ENCODE measurements around the gene KRTAP4-1. TPM values are rescaled to one million over a fixed set of nuclear protein-coding genes. Genes with fewer than 3 reads are reported as not detected.
"Not testable (repeated sequence)": the region's sequence is repeated elsewhere in the genome, so short reads cannot be mapped to it uniquely, and the experiment has no call there.

Gene KRTAP4-1
- total RNA-seq, 1 experiment from 2014 or later: not detected

GRCh38 chr17:41163828-41164227, 20.9 kb downstream of the KRTAP4-1 start:
- no peak overlapping the region for H2AFZ ChIP-seq
- POLR2A ChIA-PET (ENCODE audit: unreplicated experiment): no interaction called here
- TF ChIP-seq EZH2 (IDR thresholded peaks at IDR 0.05; ENCODE audit: low read depth): no peak
- TF ChIP-seq, protein P1, sequence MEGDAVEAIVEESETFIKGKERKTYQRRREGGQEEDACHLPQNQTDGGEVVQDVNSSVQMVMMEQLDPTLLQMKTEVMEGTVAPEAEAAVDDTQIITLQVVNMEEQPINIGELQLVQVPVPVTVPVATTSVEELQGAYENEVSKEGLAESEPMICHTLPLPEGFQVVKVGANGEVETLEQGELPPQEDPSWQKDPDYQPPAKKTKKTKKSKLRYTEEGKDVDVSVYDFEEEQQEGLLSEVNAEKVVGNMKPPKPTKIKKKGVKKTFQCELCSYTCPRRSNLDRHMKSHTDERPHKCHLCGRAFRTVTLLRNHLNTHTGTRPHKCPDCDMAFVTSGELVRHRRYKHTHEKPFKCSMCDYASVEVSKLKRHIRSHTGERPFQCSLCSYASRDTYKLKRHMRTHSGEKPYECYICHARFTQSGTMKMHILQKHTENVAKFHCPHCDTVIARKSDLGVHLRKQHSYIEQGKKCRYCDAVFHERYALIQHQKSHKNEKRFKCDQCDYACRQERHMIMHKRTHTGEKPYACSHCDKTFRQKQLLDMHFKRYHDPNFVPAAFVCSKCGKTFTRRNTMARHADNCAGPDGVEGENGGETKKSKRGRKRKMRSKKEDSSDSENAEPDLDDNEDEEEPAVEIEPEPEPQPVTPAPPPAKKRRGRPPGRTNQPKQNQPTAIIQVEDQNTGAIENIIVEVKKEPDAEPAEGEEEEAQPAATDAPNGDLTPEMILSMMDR (conservative IDR thresholded peaks at IDR 0.05): no peak
- H4K20me1 ChIP-seq (ENCODE audit: insufficient read depth): no peaks in the 10 kb centered on the region
- no peaks in the 10 kb centered on the region for H3K27me3 ChIP-seq (ENCODE audit: insufficient read depth, low read depth)
- H3K9me2 ChIP-seq (ENCODE audit: insufficient read depth): no peaks in the 10 kb centered on the region
- H3K4me2 ChIP-seq: no peak overlapping the region
- H3K4me3 ChIP-seq: no peak overlapping the region
- H3K9me3 ChIP-seq (ENCODE audit: insufficient read depth, low read depth): peaks cover 4% of the 10 kb centered on the region; the same call in 1 of the 2 replicates
- no peak for DNase-seq
- intact Hi-C loops (cut with micrococcal nuclease; ENCODE audit: unreplicated experiment): no loop called here
- H3K79me2 ChIP-seq (ENCODE audit: low read depth): no peaks in the 10 kb centered on the region
- 0 out of 2 replicates have a peak, but pooled peaks cover 5% of the 10 kb centered on the region for H3F3A ChIP-seq (ENCODE audit: insufficient read depth, low read depth)
- no peaks in the 10 kb centered on the region for H3K36me3 ChIP-seq (ENCODE audit: low read depth)
- no peak overlapping the region for H3K27ac ChIP-seq
- no TSS peak for BruUV-seq (replicated peaks)
- H3K4me1 ChIP-seq (replicated peaks; ENCODE audit: insufficient read depth): no peaks in the 10 kb centered on the region
- CTCF ChIA-PET: no interaction called here

DNA sequence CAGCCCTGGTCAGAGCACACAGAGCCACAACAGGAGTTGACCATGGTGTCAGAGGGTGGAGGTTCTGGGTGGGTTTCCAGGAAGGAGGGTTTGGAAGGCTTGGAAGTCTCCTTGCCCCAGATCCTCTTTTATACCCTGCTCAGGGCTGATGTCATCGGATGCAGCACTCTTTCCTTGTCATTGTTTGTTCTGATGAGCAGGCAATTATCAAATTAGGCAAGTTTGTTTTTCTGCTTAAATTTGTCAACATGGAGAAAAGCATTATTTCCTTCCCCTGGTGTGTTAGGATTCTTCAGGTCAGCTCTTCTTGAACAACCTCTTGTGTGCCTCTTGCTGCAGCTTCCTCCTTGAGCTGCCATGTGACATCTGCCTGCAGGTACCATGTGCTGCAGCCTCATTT, 24.1 kb downstream of the KRTAP4-1 start, which contains the start of gene KRTAP4-4:
KRTAP4-4 (minus strand) TSS at position 101 of the 400 bp plus-strand sequence; CDS start at position 44, 57 bp downstream.
- Histone ChIP-seq H3K9me2 (ENCODE audit: insufficient read depth) (no peaks in the 10 kb centered on the region), H4K20me1 (ENCODE audit: insufficient read depth) (no peaks in the 10 kb centered on the region), H3K27me3 (ENCODE audit: insufficient read depth, low read depth) (no peaks in the 10 kb centered on the region), H2AFZ (no peak within 1 kb of the TSS), H3K27ac (no peak within 1 kb of the TSS), H3K4me3 (no peak within 1 kb of the TSS), H3K4me2 (no peak within 1 kb of the TSS), H3K9me3 (ENCODE audit: insufficient read depth, low read depth) (no peaks in the 10 kb centered on the region; the same call in 1 of the 2 replicates), H3F3A (ENCODE audit: insufficient read depth, low read depth) (0 out of 2 replicates have a peak, but pooled peaks cover 5% of the 10 kb centered on the region), H3K36me3 (ENCODE audit: low read depth) (no peaks in the 10 kb centered on the region), H3K79me2 (ENCODE audit: low read depth) (no peaks in the 10 kb centered on the region), H3K4me1 (replicated peaks; ENCODE audit: insufficient read depth) (no peaks in the 10 kb centered on the region)
- POLR2A ChIA-PET (ENCODE audit: unreplicated experiment): no interaction called here
- TF ChIP-seq, protein P1 (conservative IDR thresholded peaks at IDR 0.05): no peak
- TF ChIP-seq EZH2 (IDR thresholded peaks at IDR 0.05; ENCODE audit: low read depth): no peak
- intact Hi-C loops (cut with micrococcal nuclease; ENCODE audit: unreplicated experiment): no loop called here
- no TSS peak for BruUV-seq (replicated peaks)
- CTCF ChIA-PET: no interaction called here
- no peak for DNase-seq

DNA sequence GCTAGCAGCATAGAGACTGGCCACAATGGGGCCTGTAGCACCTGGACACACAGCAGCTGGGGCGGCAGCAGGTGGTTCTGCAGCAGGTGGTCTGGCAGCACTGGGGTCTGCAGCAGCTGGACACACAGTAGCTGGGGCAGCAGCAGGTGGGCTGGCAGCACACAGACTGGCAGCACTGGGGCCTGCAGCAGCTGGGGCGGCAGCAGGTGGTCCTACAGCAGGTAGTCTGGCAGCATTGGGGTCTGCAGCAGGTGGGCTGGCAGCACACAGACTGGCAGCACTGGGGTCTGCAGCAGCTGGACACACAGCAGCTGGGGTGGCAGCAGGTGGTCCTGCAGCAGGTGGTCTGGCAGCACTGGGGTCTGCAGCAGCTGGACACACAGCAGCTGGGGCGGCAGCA, 24.5 kb downstream of the KRTAP4-1 start:
- H3K4me3 ChIP-seq; H4K20me1 ChIP-seq (ENCODE audit: insufficient read depth); BruUV-seq (replicated peaks); H3K4me1 ChIP-seq (replicated peaks; ENCODE audit: insufficient read depth); H2AFZ ChIP-seq; POLR2A ChIA-PET (ENCODE audit: unreplicated experiment); H3K36me3 ChIP-seq (ENCODE audit: low read depth); CTCF ChIA-PET; H3K9me3 ChIP-seq (ENCODE audit: insufficient read depth, low read depth); intact Hi-C loops (cut with micrococcal nuclease; ENCODE audit: unreplicated experiment); H3K27me3 ChIP-seq (ENCODE audit: insufficient read depth, low read depth); H3K9me2 ChIP-seq (ENCODE audit: insufficient read depth); H3K27ac ChIP-seq; H3K79me2 ChIP-seq (ENCODE audit: low read depth); DNase-seq; H3K4me2 ChIP-seq; H3F3A ChIP-seq (ENCODE audit: insufficient read depth, low read depth): not testable (repeated sequence)

GRCh38 chr17:41153856-41154255, 30.9 kb downstream of the KRTAP4-1 start:
- Histone ChIP-seq H3F3A (ENCODE audit: insufficient read depth, low read depth) (no peaks in the 10 kb centered on the region), H3K4me1 (replicated peaks; ENCODE audit: insufficient read depth) (no peaks in the 10 kb centered on the region), H3K27ac (no peak overlapping the region), H4K20me1 (ENCODE audit: insufficient read depth) (no peaks in the 10 kb centered on the region), H3K79me2 (ENCODE audit: low read depth) (no peaks in the 10 kb centered on the region), H3K4me2 (no peak overlapping the region), H3K9me2 (ENCODE audit: insufficient read depth) (no peaks in the 10 kb centered on the region), H3K4me3 (no peak overlapping the region), H3K9me3 (ENCODE audit: insufficient read depth, low read depth) (peaks cover 3% of the 10 kb centered on the region; the same call in 1 of the 2 replicates), H3K27me3 (ENCODE audit: insufficient read depth, low read depth) (no peaks in the 10 kb centered on the region), H2AFZ (no peak overlapping the region), H3K36me3 (ENCODE audit: low read depth) (no peaks in the 10 kb centered on the region)
- TF ChIP-seq EZH2 (IDR thresholded peaks at IDR 0.05; ENCODE audit: low read depth): no peak
- TF ChIP-seq, protein P1 (conservative IDR thresholded peaks at IDR 0.05): no peak
- no TSS peak for BruUV-seq (replicated peaks)
- no peak for DNase-seq
- ChIA-PET CTCF (no interaction called here), POLR2A (ENCODE audit: unreplicated experiment) (no interaction called here)
- intact Hi-C loops (cut with micrococcal nuclease; ENCODE audit: unreplicated experiment): no loop called here

All from PC-9 (cell line).